Colonic mucosa (tissue), 4 donors: ENCODE data around the gene CCT5. TPM values are rescaled to one million over a fixed set of nuclear protein-coding genes. Genes with fewer than 3 reads are reported as not detected.
A peak's percentile ranks its signal among the peaks of the same experiment; 100 is the strongest.

ENCODE experiments used
- DNase-seq: peaks from one replicate; pipeline ENCODE4 v3.0.0-alpha.2; 2020
- H3K27ac ChIP-seq: fragments of 200-600 bp; one replicate; pipeline ENCODE4 v1.8.0; 2021
- H3K27me3 ChIP-seq: fragments of 200-600 bp; one replicate; pipeline ENCODE4 v1.8.0; 2021
- H3K36me3 ChIP-seq: fragments of 200-600 bp; one replicate; pipeline ENCODE4 v1.8.0; 2021
- H3K4me1 ChIP-seq: fragments of 200-600 bp; one replicate; pipeline ENCODE4 v1.8.0; 2021; ENCODE audit warnings: mild to moderate bottlenecking
- H3K4me3 ChIP-seq: fragments of 200-600 bp; one replicate; pipeline ENCODE4 v1.8.0; 2021
- H3K9ac ChIP-seq, 2 donors: one replicate each; pipeline ENCODE4 v1.7.0; 2013; ENCODE audit warnings: control low read depth in 2 of 2, low read depth in 2 of 2, low read length in 2 of 2
- H3K9me3 ChIP-seq: fragments of 200-600 bp; one replicate; pipeline ENCODE4 v1.8.0; 2021
- intact Hi-C: fragments of 100-400 bp; cut with DNase I; formaldehyde crosslinking; loops from one replicate; pipeline ENCODE4 v1.14.1; 2022
- total RNA-seq, 2 donors: library from RNA; stranded (reverse); fragmentation: NEBNext Ultra II Directional in 1 of 2; extraction: Animal tissue kit (Norgen Biotek cat#: 25700) in 1 of 2; gene quantifications; one replicate each; pipeline ENCODE4 v1.2.1, GENCODE V29; 2021
- TF ChIP-seq, protein P1 (sequence below): fragments of 200-600 bp; IDR thresholded peaks from one replicate; pipeline ENCODE4 v1.8.0; 2022; ENCODE audit warnings: antibody characterized with exemption, mild to moderate bottlenecking
- donor health status: healthy.
- donor health status: DM: no; HTN: no; CAD: no.
- donor health status: DM: no; HTN: no; CAD: no.

The CCT5 gene
- total RNA-seq, 2 donors from 2014 or later = 156 to 341 TPM

DNA sequence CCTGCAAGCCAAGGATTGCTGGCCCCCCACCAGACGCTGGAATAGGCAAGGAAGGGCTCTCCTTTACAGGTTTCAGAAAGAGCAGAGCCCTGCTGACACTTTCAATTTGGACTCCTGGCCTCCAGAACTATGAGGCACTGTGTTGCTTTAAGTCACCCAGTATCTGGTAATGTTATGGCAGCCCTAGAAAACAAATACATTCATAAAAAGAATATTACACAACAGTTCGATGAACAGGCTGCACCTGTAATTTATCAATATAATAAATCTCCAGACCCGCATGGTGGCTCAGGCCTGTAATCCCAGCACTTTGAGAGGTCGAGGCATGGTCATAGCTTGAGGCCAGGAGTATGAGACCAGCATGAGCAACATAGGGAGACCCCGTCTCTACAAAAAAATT, 50.2 kb downstream of the CCT5 start:
- Histone ChIP-seq H3K36me3 (no peaks in the 10 kb centered on the region), H3K27me3 (no peaks in the 10 kb centered on the region), H3K9ac (no peak overlapping the region), H3K27ac (no peak overlapping the region), H3K4me1 (peaks cover 6% of the 10 kb centered on the region), H3K4me3 (no peak overlapping the region), H3K9me3 (no peaks in the 10 kb centered on the region)
- TF ChIP-seq, protein P1, sequence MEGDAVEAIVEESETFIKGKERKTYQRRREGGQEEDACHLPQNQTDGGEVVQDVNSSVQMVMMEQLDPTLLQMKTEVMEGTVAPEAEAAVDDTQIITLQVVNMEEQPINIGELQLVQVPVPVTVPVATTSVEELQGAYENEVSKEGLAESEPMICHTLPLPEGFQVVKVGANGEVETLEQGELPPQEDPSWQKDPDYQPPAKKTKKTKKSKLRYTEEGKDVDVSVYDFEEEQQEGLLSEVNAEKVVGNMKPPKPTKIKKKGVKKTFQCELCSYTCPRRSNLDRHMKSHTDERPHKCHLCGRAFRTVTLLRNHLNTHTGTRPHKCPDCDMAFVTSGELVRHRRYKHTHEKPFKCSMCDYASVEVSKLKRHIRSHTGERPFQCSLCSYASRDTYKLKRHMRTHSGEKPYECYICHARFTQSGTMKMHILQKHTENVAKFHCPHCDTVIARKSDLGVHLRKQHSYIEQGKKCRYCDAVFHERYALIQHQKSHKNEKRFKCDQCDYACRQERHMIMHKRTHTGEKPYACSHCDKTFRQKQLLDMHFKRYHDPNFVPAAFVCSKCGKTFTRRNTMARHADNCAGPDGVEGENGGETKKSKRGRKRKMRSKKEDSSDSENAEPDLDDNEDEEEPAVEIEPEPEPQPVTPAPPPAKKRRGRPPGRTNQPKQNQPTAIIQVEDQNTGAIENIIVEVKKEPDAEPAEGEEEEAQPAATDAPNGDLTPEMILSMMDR = no peak
- intact Hi-C loops = no loop called here
- no peak for DNase-seq

DNA sequence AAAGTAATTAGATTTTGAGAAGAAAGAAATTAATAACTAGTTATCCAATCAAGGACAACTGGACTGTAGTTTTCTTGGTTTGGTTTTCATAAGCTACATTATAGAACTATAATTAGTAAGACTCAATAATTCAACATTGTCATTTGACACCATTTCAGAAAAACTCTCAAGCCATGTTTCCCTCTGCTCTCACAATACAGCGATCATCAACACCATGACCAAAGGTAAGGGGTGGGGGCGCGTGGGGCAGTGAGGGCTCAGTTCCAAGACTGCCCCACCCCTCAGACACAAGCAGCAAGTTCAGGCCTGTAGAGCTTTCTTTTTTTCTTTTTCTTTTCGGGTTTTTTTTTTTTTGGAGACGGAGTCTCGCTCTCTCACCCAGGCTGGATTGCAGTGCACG, 51.2 kb downstream of the CCT5 start:
- Histone ChIP-seq H3K4me3 (no peak overlapping the region), H3K27ac (peak overlapping the region; percentile 79), H3K9me3 (no peaks in the 10 kb centered on the region), H3K27me3 (no peaks in the 10 kb centered on the region), H3K36me3 (no peaks in the 10 kb centered on the region), H3K9ac (peak overlapping the region in 1 of 2 donors; percentile 73), H3K4me1 (peaks cover 6% of the 10 kb centered on the region)
- DNase-seq = peak; percentile 71
- TF ChIP-seq, protein P1 = no peak
- intact Hi-C loops = no loop called here

DNA sequence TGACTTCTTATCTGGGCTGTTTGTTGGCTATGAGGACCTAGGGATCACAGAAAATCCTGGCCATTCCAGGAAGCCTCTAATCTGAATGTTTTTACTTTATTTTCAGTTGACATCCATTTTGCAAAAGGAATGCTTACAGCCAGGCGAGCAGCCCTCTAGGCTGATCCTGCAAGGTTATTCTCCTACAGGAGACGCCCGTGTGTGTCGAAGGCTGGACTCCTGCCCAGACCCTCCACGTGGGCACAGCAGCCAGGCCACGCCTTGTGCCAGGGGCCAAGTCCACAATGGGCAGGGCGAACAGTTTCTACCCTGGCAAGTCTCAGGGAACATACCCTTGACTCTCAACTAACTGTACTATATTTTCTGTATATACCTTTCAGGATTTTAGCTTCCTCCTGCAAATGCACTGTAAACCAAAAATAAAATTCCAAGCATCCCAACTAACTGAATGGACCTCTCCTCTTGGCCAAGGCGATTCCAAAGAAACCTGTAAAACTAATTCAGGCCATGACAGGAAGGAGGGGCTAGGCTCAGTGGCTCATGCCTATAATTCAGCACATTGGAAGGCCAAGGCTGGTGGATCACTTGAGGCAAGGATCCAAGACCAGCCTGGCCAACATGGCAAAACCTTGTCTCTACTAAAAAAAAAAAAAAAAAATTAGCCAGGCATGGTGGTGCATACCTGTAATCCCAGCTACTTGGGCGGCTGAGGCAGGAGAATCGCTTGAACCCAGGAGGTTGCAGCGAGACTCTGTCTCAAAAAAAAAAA, 51.9 kb downstream of the CCT5 start:
- Histone ChIP-seq H3K9ac (peak overlapping the region in 1 of 2 donors; percentile 73), H3K9me3 (no peaks in the 10 kb centered on the region), H3K4me1 (peaks cover 6% of the 10 kb centered on the region), H3K4me3 (no peak overlapping the region), H3K27me3 (no peaks in the 10 kb centered on the region), H3K27ac (peak overlapping the region; percentile 79), H3K36me3 (no peaks in the 10 kb centered on the region)
- intact Hi-C loops = no loop called here
- DNase-seq = peak; percentile 96
- TF ChIP-seq, protein P1 = no peak

DNA sequence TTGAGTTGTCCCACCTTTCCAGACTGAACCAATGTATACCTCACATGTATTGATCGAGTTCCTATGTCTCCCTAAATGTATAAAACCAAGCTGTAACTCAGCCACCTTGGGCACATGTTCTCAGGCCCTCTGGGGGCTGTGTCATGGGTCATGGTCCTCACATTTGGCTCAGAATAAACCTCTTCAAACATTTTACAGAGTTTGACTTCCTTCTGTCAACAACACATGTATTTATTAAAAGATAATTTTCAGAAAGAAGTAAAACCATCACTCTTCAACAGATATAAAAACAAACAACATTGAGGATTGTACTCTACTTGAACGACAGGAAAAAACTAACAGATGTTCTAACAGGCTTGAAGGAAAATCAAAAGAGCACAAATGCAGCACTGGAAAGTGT, 53.1 kb downstream of the CCT5 start:
- TF ChIP-seq, protein P1 = no peak
- H3K9me3 ChIP-seq = no peaks in the 10 kb centered on the region
- H3K4me3 ChIP-seq = no peak overlapping the region
- H3K36me3 ChIP-seq = no peaks in the 10 kb centered on the region
- peak overlapping the region; percentile 79 for H3K27ac ChIP-seq
- intact Hi-C loops = no loop called here
- no peak for DNase-seq
- no peaks in the 10 kb centered on the region for H3K27me3 ChIP-seq
- H3K9ac ChIP-seq = no peak overlapping the region
- H3K4me1 ChIP-seq = peaks cover 6% of the 10 kb centered on the region

DNA sequence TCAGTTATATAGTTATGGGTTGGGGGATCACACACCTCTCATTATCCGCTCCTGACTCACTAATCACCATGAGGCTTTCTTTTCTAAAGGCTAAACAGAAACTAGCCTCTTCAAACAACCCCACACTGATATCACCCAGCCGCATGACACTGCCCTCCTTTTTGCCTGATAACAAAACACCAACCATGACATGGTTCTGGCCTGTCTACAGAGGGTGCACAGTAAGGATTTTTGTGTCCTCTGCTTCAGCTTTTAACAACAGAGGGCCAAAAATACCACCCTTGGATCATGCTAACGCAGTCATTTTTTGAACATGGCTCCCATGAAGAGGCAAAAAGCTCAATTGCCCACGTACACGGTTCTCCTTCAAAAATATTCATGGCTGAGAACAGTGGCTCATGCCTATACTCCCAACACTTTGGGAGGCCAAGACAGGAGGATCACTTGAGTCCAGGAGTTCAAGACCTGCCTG, 53.7 kb downstream of the CCT5 start:
- Histone ChIP-seq H3K4me1 (peaks cover 6% of the 10 kb centered on the region), H3K27me3 (no peaks in the 10 kb centered on the region), H3K4me3 (no peak overlapping the region), H3K27ac (peak overlapping the region; percentile 79), H3K36me3 (no peaks in the 10 kb centered on the region), H3K9ac (peak overlapping the region in 1 of 2 donors; percentile 28), H3K9me3 (no peaks in the 10 kb centered on the region)
- TF ChIP-seq, protein P1 = no peak
- intact Hi-C loops = no loop called here
- DNase-seq = no peak
